GM12878 (cell line): ENCODE data around the gene SPART. TPM values are rescaled to one million over a fixed set of nuclear protein-coding genes. Genes with fewer than 3 reads are reported as not detected.

ENCODE experiments used
- ATAC-seq: fragments of 200-7000 bp; cut with Tn5 transposase; 3 replicates; pipeline ENCODE4 v1.9.1; 2020; ENCODE audit warnings: mild to moderate bottlenecking, moderate library complexity
- BruUV-seq: library from RNA; stranded (reverse); fragments of 400-500 nt; replicated peaks from 2 replicates; lab custom pipeline; 2021; lab: Mats Ljungman, UMichigan
- CTCF ChIA-PET: fragments of 300-600 bp; sonication (Branson Sonifier 250); formaldehyde crosslinking; extraction: SDS; loops from one replicate; lab custom pipeline; 2021; ENCODE audit warnings: inconsistent platforms; lab: Yijun Ruan, JAX
- POLR2A ChIA-PET: fragments of 350-600 bp; formaldehyde crosslinking; extraction: SDS; loops from one replicate; lab custom pipeline; 2021; ENCODE audit warnings: inconsistent platforms; lab: Charles Lee
- RAD21 ChIA-PET: fragments of 300-600 bp; sonication (Branson Sonifier 250); formaldehyde crosslinking; loops from one replicate; lab custom pipeline; 2023; ENCODE audit warnings: antibody characterized with exemption; ENCODE audit not compliant: unreplicated experiment; lab: Charles Lee
- SMC1A ChIA-PET: fragments of 300-600 bp; sonication (Branson Sonifier 250); formaldehyde crosslinking; loops from one replicate; lab custom pipeline; 2023; ENCODE audit not compliant: unreplicated experiment, uncharacterized antibody; lab: Charles Lee
- DNase-seq: peaks from one replicate; pipeline ENCODE4 v3.0.0-alpha.2; 2011; ENCODE audit warnings: low read depth, low spot score
- FAIRE-seq: peaks from 3 replicates; lab custom pipeline; 2011; peaks lifted over from hg19 to GRCh38; lab: Jason Lieb, UNC
- H2AFZ ChIP-seq: 2 replicates; pipeline ENCODE4 v1.6.0; 2011; ENCODE audit warnings: low read depth, low read length, control low read depth; ENCODE audit not compliant: control insufficient read depth
- H3K27ac ChIP-seq: 2 replicates; pipeline ENCODE4 v1.5.1; 2011; ENCODE audit warnings: control low read depth; ENCODE audit not compliant: control insufficient read depth, insufficient read depth
- H3K27me3 ChIP-seq, 2 experiments: replicated peaks in 1 of 2; 2 replicates each; pipeline versions ENCODE4 v1.6.0 to v1.6.1; 2011; ENCODE audit warnings: low read length in 1 of 2; ENCODE audit not compliant: control insufficient read depth in 2 of 2, insufficient read depth in 2 of 2
- H3K36me3 ChIP-seq, 2 experiments: 2 replicates each; pipeline ENCODE4 v1.5.1; 2011; ENCODE audit warnings: low read length in 1 of 2; ENCODE audit not compliant: control insufficient read depth in 2 of 2, insufficient read depth in 2 of 2
- H3K4me1 ChIP-seq: 2 replicates; pipeline ENCODE4 v1.6.1; 2011; ENCODE audit warnings: mild to moderate bottlenecking, low read length, moderate library complexity, mixed read lengths; ENCODE audit not compliant: control insufficient read depth, insufficient read depth
- H3K4me2 ChIP-seq: 2 replicates; pipeline ENCODE4 v1.6.0; 2011; ENCODE audit warnings: control low read depth; ENCODE audit not compliant: control insufficient read depth, insufficient read depth
- H3K4me3 ChIP-seq: fragments of 200-600 bp; sonication (generic); 2 replicates; pipeline ENCODE4 v1.5.1; 2016
- H3K79me2 ChIP-seq: 2 replicates; pipeline ENCODE4 v1.6.0; 2011; ENCODE audit warnings: low read length; ENCODE audit not compliant: control insufficient read depth, insufficient read depth
- H3K9ac ChIP-seq: 2 replicates; pipeline ENCODE4 v1.8.0; 2011; ENCODE audit warnings: low read length, control low read depth, mixed read lengths; ENCODE audit not compliant: control insufficient read depth, insufficient read depth
- H3K9me3 ChIP-seq: replicated peaks from 3 replicates; pipeline ENCODE4 v1.5.1; 2011; ENCODE audit warnings: mild to moderate bottlenecking, low read length; ENCODE audit not compliant: control insufficient read depth, insufficient read depth
- H4K20me1 ChIP-seq: 2 replicates; pipeline ENCODE4 v1.6.0; 2011; ENCODE audit not compliant: control insufficient read depth, insufficient read depth
- HSF1 ChIP-seq: fragments of 150-350 bp; IDR thresholded peaks from 2 replicates; pipeline ENCODE4 v1.6.1; 2014; ENCODE audit warnings: mild to moderate bottlenecking, low read depth, low read length
- NFYB ChIP-seq: IDR thresholded peaks from 2 replicates; pipeline ENCODE4 v1.6.1; 2011; ENCODE audit warnings: low read depth, mild to moderate bottlenecking, low read length, improper control_type of control experiment, moderate library complexity; ENCODE audit not compliant: insufficient read depth
- NR2C2 ChIP-seq: IDR thresholded peaks from 2 replicates; pipeline ENCODE4 v1.6.1; 2011; ENCODE audit warnings: borderline replicate concordance, low read depth; ENCODE audit not compliant: control insufficient read depth, insufficient read length
- PML ChIP-seq: IDR thresholded peaks from 2 replicates; pipeline ENCODE4 v1.6.1; 2012; ENCODE audit warnings: low read length, inconsistent platforms
- RELB ChIP-seq: fragments of 450-650 bp; IDR thresholded peaks from 2 replicates; pipeline ENCODE4 v1.6.1; 2017; ENCODE audit warnings: low read depth, mild to moderate bottlenecking, moderate library complexity
- RUNX3 ChIP-seq: IDR thresholded peaks from 2 replicates; pipeline ENCODE4 v1.6.1; 2012; ENCODE audit warnings: low read length, inconsistent platforms
- WGBS: methylation state at CpG from one replicate; pipeline ENCODE4 v1.1.6; 2016; ENCODE audit warnings: low lambda C conversion rate; ENCODE audit not compliant: insufficient replicate concordance, insufficient coverage; ENCODE audit errors: missing lambda C conversion rate; 5-methylcytosine and 5-hydroxymethylcytosine counted together
- in situ Hi-C: fragments of 300-500 bp; cut with MboI; formaldehyde crosslinking; loops from 9 replicates; pipeline ENCODE4 v1.14.3; 2018; ENCODE audit warnings: mixed read lengths
- intact Hi-C: fragments of 100-400 bp; cut with micrococcal nuclease; formaldehyde crosslinking; loops from one replicate; pipeline ENCODE4 v1.14.2; 2022; ENCODE audit not compliant: unreplicated experiment
- polyA plus RNA-seq, 11 experiments: library from polyadenylated mRNA; depleted of rRNA in 4 of 11; unstranded in 6 of 11; stranded (reverse) in 5 of 11; fragments of >200 nt; fragmentation: Nextera tagmentation in 4 of 11; fragmentation: Illumina TruSeq in 1 of 11; extraction: Ambion mirVana in 4 of 11; extraction: Trizol in 1 of 11; gene quantifications; 1 replicate in 1 of 11; 2 replicates in 10 of 11; pipeline versions ENCODE4 v1.2.1 to v1.2.3, GENCODE V29; 2011 to 2016; ENCODE audit warnings: inconsistent platforms in 2 of 11, missing spikeins in 2 of 11, low read depth in 1 of 11
- total RNA-seq, 4 experiments: library from RNA; depleted of rRNA in 3 of 4; stranded (reverse); fragments of >200 nt in 3 of 4; fragmentation: Illumina TruSeq in 1 of 4; extraction: Trizol in 1 of 4; gene quantifications; 2 replicates each; pipeline versions ENCODE4 v1.2.1 to v1.2.3, GENCODE V29; 2013 to 2021

The SPART gene
- total and polyA plus RNA-seq, 10 of the 15 experiments (the other 5 are each of a cell fraction or from before 2014, with no cell fraction given) = 17.6 to 74.6 (median 42.1) TPM

GRCh38 chr13:36337938-36338641 lies 8.1 kb downstream of the SPART start:
- no peak overlapping the region for H3K27ac ChIP-seq
- H3K79me2 ChIP-seq = no peaks in the 10 kb centered on the region
- ChIA-PET POLR2A (interaction anchor here (0.6 kb wide), 1 partner anchor 34 kb away, joined by 5 read pairs; no protein-coding TSS in a partner anchor), CTCF (no interaction called here), RAD21 (no interaction called here), SMC1A (no interaction called here)
- no peaks in the 10 kb centered on the region for H3K9me3 ChIP-seq
- WGBS = 79% methylated on average over 3 of the region's 3 CpGs
- ATAC-seq (no peak), FAIRE-seq (no peak), DNase-seq (no peak)
- H4K20me1 ChIP-seq = no peaks in the 10 kb centered on the region
- intact Hi-C loops (no loop called here), in situ Hi-C loops (no loop called here)
- no peaks in the 10 kb centered on the region for H3K27me3 ChIP-seq
- no peak overlapping the region for H2AFZ ChIP-seq
- BruUV-seq = no TSS peak
- no peaks in the 10 kb centered on the region for H3K4me1 ChIP-seq
- TF ChIP-seq RELB (no peak), RUNX3 (no peak), NR2C2 (no peak), NFYB (no peak), PML (no peak), HSF1 (no peak)
- H3K4me3 ChIP-seq = no peak overlapping the region
- H3K36me3 ChIP-seq = no peaks in the 10 kb centered on the region; a peak in 1 of 4 replicates
- H3K4me2 ChIP-seq = no peak overlapping the region
- no peak overlapping the region for H3K9ac ChIP-seq
